Stimulated activated CD4-positive, alpha-beta T cell treated with anti-CD3 and anti-CD28 coated beads, TNF-alpha, amount 100 ng/mL, for 4 hours (primary cell): ENCODE results near the gene TRIO.

ENCODE experiments used
- DNase-seq, 3 experiments: peaks; one replicate each; pipeline ENCODE4 v3.0.0-alpha.2; 2020; ENCODE audit warnings: low read depth in 3 of 3

The TRIO gene

GRCh38 chr5:14147210-14147609, 4.1 kb downstream of the TRIO start:
- no peak for DNase-seq

GRCh38 chr5:14148483-14148882, 5.3 kb downstream of the TRIO start:
- no peak for DNase-seq

- DNase-seq, result no peak
Observed at GRCh38 chr5:14148890-14149671, 5.9 kb downstream of the TRIO start.

GRCh38 chr5:14149672-14150274, 6.6 kb downstream of the TRIO start:
- no peak for DNase-seq

GRCh38 chr5:14151416-14151815, 8.3 kb downstream of the TRIO start:
- no peak for DNase-seq

- DNase-seq, result no peak
Observed at GRCh38 chr5:14153071-14153864, 10.1 kb downstream of the TRIO start.

GRCh38 chr5:14153932-14154731, 11.0 kb downstream of the TRIO start:
- DNase-seq, result no peak

GRCh38 chr5:14155075-14155474, 11.9 kb downstream of the TRIO start:
- DNase-seq, result no peak

GRCh38 chr5:14155739-14156138, 12.6 kb downstream of the TRIO start:
- DNase-seq, result no peak

- no peak for DNase-seq
Observed at GRCh38 chr5:14156290-14156649, 13.1 kb downstream of the TRIO start.

- no peak for DNase-seq
Observed at GRCh38 chr5:14156650-14157492, 13.7 kb downstream of the TRIO start.

- no peak for DNase-seq
Observed at GRCh38 chr5:14157493-14157782, 14.3 kb downstream of the TRIO start.

GRCh38 chr5:14158890-14159666, 15.9 kb downstream of the TRIO start:
- no peak for DNase-seq

GRCh38 chr5:14161825-14162556, 18.8 kb downstream of the TRIO start:
- no peak for DNase-seq

- DNase-seq, result no peak
Observed at GRCh38 chr5:14164164-14165163, 21.3 kb downstream of the TRIO start.

GRCh38 chr5:14165375-14166106, 22.4 kb downstream of the TRIO start:
- no peak for DNase-seq

GRCh38 chr5:14166437-14166836, 23.3 kb downstream of the TRIO start:
- DNase-seq, result no peak
